ENCODE data around the gene GNG10. TPM values are rescaled to one million over a fixed set of nuclear protein-coding genes. Genes with fewer than 3 reads are reported as not detected.
A peak's percentile ranks its signal among the peaks of the same experiment; 100 is the strongest.

The GNG10 gene
- total RNA-seq, 4 donors from 2014 or later, result 98.4 to 120 (median 104) TPM

DNA sequence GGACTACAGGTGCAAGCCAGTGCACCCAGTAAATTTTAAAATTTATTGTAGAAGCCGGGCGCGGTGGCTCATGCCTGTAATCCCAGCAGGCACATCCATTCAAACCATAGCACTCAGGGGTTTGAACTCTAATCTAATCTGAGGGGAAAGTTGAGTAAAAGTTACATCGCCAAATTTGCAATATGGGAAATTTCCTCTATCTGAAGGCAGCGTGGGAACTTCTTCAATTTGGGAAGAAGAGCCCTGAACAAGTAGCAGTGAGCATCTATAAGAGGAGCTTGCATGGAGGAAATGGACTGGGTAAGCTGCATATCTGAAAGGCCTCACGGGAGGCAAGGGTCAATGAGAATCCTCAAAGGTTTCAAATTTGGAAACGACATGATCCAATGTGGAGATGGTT is 33.0 kb upstream of the GNG10 start:
- no peak for ATAC-seq (ENCODE audit: low FRiP score)
- no peak for TF ChIP-seq CTCF (IDR thresholded peaks at IDR 0.05)

GRCh38 chr9:111630182-111630963 is 31.0 kb upstream of the GNG10 start:
- no peak for TF ChIP-seq CTCF (IDR thresholded peaks at IDR 0.05)
- DNase-seq (ENCODE audit: low spot score) (no peak), ATAC-seq (ENCODE audit: low FRiP score) (peak; percentile 17)

More for the DNA sequence above, 33.0 kb upstream of the GNG10 start:
- no peak for DNase-seq (ENCODE audit: low spot score)

DNA sequence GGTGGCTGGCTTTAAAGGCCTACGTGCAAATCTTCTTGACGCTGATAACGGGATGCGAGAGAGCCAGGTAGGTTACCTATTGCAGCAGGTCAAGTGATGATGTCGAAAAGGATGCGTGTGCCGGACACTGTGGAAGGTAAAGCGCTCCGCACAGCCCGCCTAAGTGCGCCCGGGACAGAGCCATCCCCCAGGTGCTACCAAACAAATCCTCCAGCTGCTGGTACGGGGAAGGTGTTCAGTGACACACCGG is 30.5 kb upstream of the GNG10 start:
- no peak for ATAC-seq (ENCODE audit: low FRiP score)
- no peak for TF ChIP-seq CTCF (IDR thresholded peaks at IDR 0.05)
- DNase-seq (ENCODE audit: low spot score), result no peak

- DNase-seq (ENCODE audit: low spot score), result peak; percentile 83
- ATAC-seq (ENCODE audit: low FRiP score), result peak; percentile 99
- TF ChIP-seq CTCF (IDR thresholded peaks at IDR 0.05), result no peak
Observed at GRCh38 chr9:111631214-111631971, 30.0 kb upstream of the GNG10 start, which contains the start of gene DNAJC25. Gene DNAJC25, plus strand, starts transcription at chr9:111631334. Its CDS starts 74 bp downstream, at chr9:111631408.

DNA sequence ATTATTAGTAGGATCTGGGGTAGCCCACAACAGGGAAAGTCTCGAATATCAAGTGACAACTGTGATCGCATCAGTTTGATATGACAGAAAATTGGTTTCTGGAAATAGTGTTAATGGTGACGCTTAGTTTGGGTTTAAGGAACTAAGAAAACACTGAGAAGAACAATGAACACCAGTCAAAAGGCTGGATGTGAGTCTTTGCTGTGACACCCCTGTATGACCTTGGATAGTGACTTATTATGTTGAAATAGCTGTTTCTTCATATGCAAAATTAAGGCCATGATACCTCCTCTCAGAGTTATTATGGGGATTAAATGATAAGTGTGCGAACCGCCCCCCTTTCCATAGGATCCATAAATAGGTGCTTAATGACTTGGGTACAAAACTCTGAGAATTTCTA is 29.3 kb upstream of the GNG10 start:
- no peak for TF ChIP-seq CTCF (IDR thresholded peaks at IDR 0.05)
- ATAC-seq (ENCODE audit: low FRiP score), result no peak
- DNase-seq (ENCODE audit: low spot score), result no peak

GRCh38 chr9:111632695-111633388 is 28.6 kb upstream of the GNG10 start:
- ATAC-seq (ENCODE audit: low FRiP score) (no peak), DNase-seq (ENCODE audit: low spot score) (no peak)
- TF ChIP-seq CTCF (IDR thresholded peaks at IDR 0.05), result no peak

All from omental fat pad (tissue), 4 donors.